Measurements from ENCODE around the gene MX1.

Gene MX1

GRCh38 chr21:41506611-41507520 lies 80.8 kb downstream of the MX1 start:
- TF ChIP-seq, protein P1, sequence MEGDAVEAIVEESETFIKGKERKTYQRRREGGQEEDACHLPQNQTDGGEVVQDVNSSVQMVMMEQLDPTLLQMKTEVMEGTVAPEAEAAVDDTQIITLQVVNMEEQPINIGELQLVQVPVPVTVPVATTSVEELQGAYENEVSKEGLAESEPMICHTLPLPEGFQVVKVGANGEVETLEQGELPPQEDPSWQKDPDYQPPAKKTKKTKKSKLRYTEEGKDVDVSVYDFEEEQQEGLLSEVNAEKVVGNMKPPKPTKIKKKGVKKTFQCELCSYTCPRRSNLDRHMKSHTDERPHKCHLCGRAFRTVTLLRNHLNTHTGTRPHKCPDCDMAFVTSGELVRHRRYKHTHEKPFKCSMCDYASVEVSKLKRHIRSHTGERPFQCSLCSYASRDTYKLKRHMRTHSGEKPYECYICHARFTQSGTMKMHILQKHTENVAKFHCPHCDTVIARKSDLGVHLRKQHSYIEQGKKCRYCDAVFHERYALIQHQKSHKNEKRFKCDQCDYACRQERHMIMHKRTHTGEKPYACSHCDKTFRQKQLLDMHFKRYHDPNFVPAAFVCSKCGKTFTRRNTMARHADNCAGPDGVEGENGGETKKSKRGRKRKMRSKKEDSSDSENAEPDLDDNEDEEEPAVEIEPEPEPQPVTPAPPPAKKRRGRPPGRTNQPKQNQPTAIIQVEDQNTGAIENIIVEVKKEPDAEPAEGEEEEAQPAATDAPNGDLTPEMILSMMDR (IDR thresholded peaks at IDR 0.05; ENCODE audit: insufficient read depth, low read depth, low read length, missing control alignments): no peak
- DNase-seq (ENCODE audit: low read depth): peak; percentile 34
- peak overlapping the region; percentile 24 for H3K4me3 ChIP-seq (ENCODE audit: low read length)

DNA sequence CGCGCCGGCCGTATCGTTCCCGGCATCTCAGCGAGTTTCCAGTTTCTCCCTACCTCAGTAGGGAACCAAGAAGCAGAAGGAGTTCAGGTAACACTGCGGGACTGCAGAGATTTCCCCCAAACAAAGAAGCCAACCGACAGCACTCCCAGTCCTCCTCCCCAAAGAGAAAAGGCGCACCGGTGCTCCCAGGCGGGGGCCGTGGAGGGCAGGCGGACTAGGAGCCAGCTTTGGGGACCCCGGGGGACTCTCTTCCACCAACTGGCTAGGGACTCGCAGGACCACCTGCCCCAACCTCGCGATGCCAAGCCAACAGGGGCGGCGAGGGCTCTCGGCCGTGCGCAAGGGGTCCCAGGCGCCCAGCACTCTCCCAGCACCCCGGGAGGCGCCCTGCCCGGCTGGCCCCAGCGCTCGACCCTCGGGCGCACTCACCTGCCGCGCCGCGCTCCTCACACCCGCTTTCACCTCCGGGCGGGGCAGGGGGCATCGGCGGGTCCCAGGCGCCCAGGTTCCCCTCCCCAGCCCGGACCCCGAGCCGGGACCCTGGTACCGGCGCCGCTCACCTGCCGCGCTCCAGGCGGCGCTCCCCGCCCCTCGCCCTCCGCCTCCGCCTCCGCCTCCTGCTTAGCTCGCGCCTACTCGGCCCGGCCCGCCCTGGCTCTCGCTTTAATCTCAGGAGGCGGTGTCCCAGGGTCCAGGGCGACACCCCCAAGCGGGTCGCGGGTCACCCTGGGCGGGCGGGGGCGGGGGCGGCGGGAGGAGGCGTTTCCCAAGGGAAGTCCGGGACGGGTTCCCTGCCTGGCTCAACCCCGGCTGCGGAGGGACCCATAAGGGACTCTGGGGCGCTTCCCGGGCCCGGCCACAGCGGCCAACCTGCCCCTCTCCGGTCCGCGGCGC lies 81.7 kb downstream of the MX1 start, which contains the start of gene TMPRSS2:
TMPRSS2 (minus strand) TSS at position 638 of the 894 bp plus-strand sequence. CDS start 10,025 bp downstream, outside the sequence.
- peak; percentile 18 for DNase-seq (ENCODE audit: low read depth)
- H3K4me3 ChIP-seq (ENCODE audit: low read length): peak within 1 kb of the TSS; percentile 24
- TF ChIP-seq, protein P1 (IDR thresholded peaks at IDR 0.05; ENCODE audit: insufficient read depth, low read depth, low read length, missing control alignments): no peak

DNA sequence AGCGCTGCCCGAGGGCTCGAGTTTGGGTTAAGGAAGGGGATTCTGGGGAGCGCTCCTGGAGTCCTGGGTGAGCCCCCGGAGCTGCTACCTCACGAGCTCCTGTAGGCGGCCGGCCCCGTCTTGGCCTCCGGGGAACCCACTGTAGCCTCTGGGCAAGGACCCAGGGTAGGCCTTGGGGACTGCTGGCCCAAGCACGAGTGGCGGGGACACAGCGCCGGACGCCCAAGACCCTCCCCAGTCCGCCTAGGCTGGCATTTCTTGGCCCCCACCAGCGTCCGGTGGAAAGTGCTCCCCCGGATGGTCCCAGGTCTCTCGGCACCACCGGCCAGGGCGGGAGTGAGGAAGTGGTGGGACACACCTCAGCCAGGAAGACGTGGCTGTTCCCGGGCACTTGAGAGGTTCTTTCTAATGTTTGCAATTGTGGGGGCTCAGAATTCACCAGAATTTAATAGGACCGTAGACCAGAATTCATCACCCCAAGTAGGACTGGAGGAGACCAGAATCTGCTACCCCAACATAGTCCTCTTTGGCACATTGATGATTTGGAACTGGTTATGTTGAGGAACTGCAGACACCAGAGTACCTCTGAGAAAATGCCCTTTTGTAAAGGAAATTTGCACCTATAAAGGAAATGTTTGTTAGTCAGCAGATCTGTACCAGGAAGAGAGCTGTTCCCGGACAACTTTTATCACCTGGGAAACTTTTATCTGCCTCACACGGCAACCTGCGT lies 82.5 kb downstream of the MX1 start:
- no peak overlapping the region for H3K4me3 ChIP-seq (ENCODE audit: low read length)
- DNase-seq (ENCODE audit: low read depth): no peak
- TF ChIP-seq, protein P1 (IDR thresholded peaks at IDR 0.05; ENCODE audit: insufficient read depth, low read depth, low read length, missing control alignments): no peak

Measured in epithelial cell of esophagus (primary cell).